ENCODE results near the gene ANXA4.

DNA sequence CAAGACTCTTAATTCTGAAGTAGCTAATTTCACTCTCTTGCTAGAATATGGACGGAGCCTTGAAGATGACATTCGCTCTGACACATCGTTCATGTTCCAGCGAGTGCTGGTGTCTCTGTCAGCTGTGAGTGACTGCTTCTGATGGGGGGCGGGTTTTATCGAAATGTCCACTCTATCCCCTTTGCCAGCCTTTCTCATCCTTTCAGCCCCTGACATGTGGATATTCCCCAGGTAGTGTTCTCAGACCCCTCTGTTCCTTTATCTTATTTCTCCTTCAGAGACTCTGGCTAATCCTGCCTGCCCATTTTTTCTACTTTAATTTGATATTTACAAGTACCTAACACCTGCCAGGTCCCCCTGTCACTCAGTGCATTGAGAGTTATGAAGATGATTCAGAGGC, 68.6 kb downstream of the ANXA4 start:
- TF ChIP-seq FOXM1 (IDR thresholded peaks at IDR 0.05; ENCODE audit: borderline replicate concordance) = no peak
- no peak for TF ChIP-seq L3MBTL2 (conservative IDR thresholded peaks at IDR 0.05)
- TF ChIP-seq HDGF (IDR thresholded peaks at IDR 0.05; ENCODE audit: borderline replicate concordance) = no peak
- TF ChIP-seq TARDBP (IDR thresholded peaks at IDR 0.05) = no peak
- no peak for TF ChIP-seq FOXA1 (IDR thresholded peaks at IDR 0.05)
- no peak for TF ChIP-seq NFRKB (IDR thresholded peaks at IDR 0.05)
- no peak for TF ChIP-seq SUZ12 (IDR thresholded peaks at IDR 0.05)
- TF ChIP-seq SP1 (IDR thresholded peaks at IDR 0.05) = no peak
- TF ChIP-seq ELF4 (IDR thresholded peaks at IDR 0.05) = no peak

Measured in HEK293T (cell line).